Lung (tissue), 12 donors: ENCODE data around the gene GMPR2. TPM values are rescaled to one million over a fixed set of nuclear protein-coding genes. Genes with fewer than 3 reads are reported as not detected.

ENCODE experiments used
- ATAC-seq: fragments of 200-7000 bp; cut with Tn5 transposase; one replicate; pipeline ENCODE4 v1.9.1; 2020; ENCODE audit warnings: moderate number of reproducible peaks; ENCODE audit not compliant: insufficient read depth, low FRiP score
- DNase-seq, 3 donors: peaks; one replicate each; pipeline ENCODE4 v3.0.0-alpha.2; 2013 to 2017
- H3K27ac ChIP-seq, 2 donors: one replicate each; pipeline ENCODE4 v1.5.1; 2013; ENCODE audit warnings: mild to moderate bottlenecking in 2 of 2, moderate library complexity in 2 of 2, control low read depth in 1 of 2, inconsistent platforms in 1 of 2, low read depth in 1 of 2, low read length in 1 of 2
- H3K27me3 ChIP-seq, 3 donors: one replicate each; pipeline ENCODE4 v1.5.1; 2013; ENCODE audit warnings: low read length in 2 of 3; ENCODE audit not compliant: control insufficient read depth in 3 of 3, insufficient read depth in 3 of 3
- H3K36me3 ChIP-seq, 4 donors: one replicate each; pipeline ENCODE4 v1.5.1; 2013; ENCODE audit warnings: low read length in 4 of 4, mild to moderate bottlenecking in 1 of 4, moderate library complexity in 1 of 4; ENCODE audit not compliant: control insufficient read depth in 4 of 4, insufficient read depth in 4 of 4
- H3K4me1 ChIP-seq, 5 donors: one replicate each; pipeline ENCODE4 v1.5.1; 2013; ENCODE audit warnings: low read length in 5 of 5, mild to moderate bottlenecking in 2 of 5, moderate library complexity in 1 of 5; ENCODE audit not compliant: control insufficient read depth in 5 of 5, insufficient read depth in 5 of 5
- H3K4me3 ChIP-seq: one replicate; pipeline ENCODE4 v1.5.1; 2013; ENCODE audit warnings: mild to moderate bottlenecking, control low read depth, moderate library complexity
- H3K9ac ChIP-seq, 2 donors: one replicate each; pipeline ENCODE4 v1.5.1; 2013; ENCODE audit warnings: low read length in 2 of 2, control low read depth in 1 of 2; ENCODE audit not compliant: insufficient read depth in 1 of 2
- H3K9me3 ChIP-seq, 4 donors: one replicate each; pipeline ENCODE4 v1.5.1; 2013; ENCODE audit warnings: low read length in 3 of 4, mild to moderate bottlenecking in 1 of 4, moderate library complexity in 1 of 4; ENCODE audit not compliant: control insufficient read depth in 4 of 4, insufficient read depth in 3 of 4
- CTCF ChIP-seq: IDR thresholded peaks from 2 replicates; pipeline ENCODE4 v1.5.1; 2012; ENCODE audit warnings: mild to moderate bottlenecking; ENCODE audit errors: control extremely low read depth, extremely low read depth
- WGBS, 2 donors: extraction: QIAGEN DNeasy Blood & Tissue Kit; methylation state at CpG; one replicate each; pipeline ENCODE4 v1.1.7; 2013; 5-methylcytosine and 5-hydroxymethylcytosine counted together
- polyA plus RNA-seq, 2 donors: library from polyadenylated mRNA; stranded (reverse); fragments of 200-250 nt; gene quantifications; one replicate each; pipeline ENCODE4 v1.2.1, GENCODE V29; 2013
- total RNA-seq, 2 donors: library from RNA; depleted of rRNA in 1 of 2; stranded (reverse); fragments of >200 nt in 1 of 2; gene quantifications; one replicate each; pipeline ENCODE4 v1.2.1, GENCODE V29; 2014 to 2021
- donor health status: control.
- donor health status: control.
- donor health status: Bipolar disorder and iron deficiency.
- donor health status: healthy.
- donor health status: DM: yes; HTN: yes; CAD: no.

The GMPR2 gene
- total and polyA plus RNA-seq, 4 donors: 42.9 to 71.1 (median 63.1) TPM

GRCh38 chr14:24226473-24226872 is 6.3 kb upstream of the GMPR2 start:
- TF ChIP-seq CTCF: no peak
- no peak for DNase-seq
- Histone ChIP-seq H3K27me3 (no peaks in the 10 kb centered on the region), H3K27ac (no peak overlapping the region), H3K9ac (no peak overlapping the region), H3K36me3 (peaks cover 0 to 3% (median 0%) of the 10 kb centered on the region in 4 donors), H3K9me3 (no peaks in the 10 kb centered on the region), H3K4me1 (peaks cover 3 to 7% (median 6%) of the 10 kb centered on the region in 5 donors), H3K4me3 (no peak overlapping the region)
- ATAC-seq: no peak
- 79 to 86% methylated on average over 1 of the region's 1 CpG for WGBS, 2 donors

GRCh38 chr14:24228902-24229301 is 3.8 kb upstream of the GMPR2 start:
- no peak for ATAC-seq
- no peak for TF ChIP-seq CTCF
- Histone ChIP-seq H3K9ac (no peak overlapping the region), H3K9me3 (no peaks in the 10 kb centered on the region), H3K4me3 (no peak overlapping the region), H3K36me3 (peaks cover 0 to 3% (median 0%) of the 10 kb centered on the region in 4 donors), H3K27me3 (no peaks in the 10 kb centered on the region), H3K4me1 (peaks cover 10 to 19% (median 13%) of the 10 kb centered on the region in 5 donors), H3K27ac (no peak overlapping the region)
- no peak for DNase-seq
- WGBS, 2 donors: 0 to 55% methylated on average over 1 of the region's 1 CpG

DNA sequence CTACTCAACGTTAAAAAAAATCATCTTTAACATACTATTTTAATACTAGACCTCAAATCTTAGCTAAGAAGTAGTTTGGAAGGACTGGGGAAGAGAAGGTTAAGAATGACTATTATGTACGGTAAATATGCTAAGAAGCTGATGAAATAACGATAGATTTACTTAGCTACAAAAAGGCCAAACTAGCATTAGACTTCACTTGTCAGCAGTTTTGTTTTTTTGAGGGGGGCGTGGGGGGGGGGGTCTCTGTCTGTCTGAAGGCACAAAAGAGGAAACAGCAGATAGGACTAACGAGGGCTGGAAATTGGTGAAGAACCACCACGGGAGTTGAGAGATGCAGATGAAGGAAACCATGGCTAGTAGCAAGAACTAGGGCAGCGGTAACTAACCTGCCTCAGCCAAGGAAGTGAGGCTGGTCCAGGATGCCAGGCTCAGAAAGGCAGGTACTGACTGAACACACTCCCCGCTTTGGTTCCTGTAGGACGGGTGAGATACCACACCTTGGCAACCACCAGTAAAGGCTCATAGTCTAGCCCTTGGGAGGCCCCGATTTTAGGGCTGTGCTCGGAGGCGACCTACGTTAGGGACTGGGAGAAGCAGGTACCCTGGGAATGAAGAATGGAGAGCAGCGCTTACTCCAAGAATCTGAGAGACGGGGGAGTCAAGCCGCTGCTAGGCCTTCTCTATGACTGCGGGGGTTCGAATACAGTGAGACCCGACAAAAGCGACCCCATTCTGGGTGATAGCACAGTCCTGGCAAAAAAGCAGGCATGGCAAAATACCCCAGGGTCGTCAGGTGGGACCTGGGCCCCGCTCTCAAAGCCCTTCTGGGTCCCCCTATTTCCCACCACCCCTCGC is 1.2 kb upstream of the GMPR2 start:
- Histone ChIP-seq H3K4me3 (peak overlapping the region; percentile 84), H3K36me3 (peaks cover 4 to 20% (median 8%) of the 10 kb centered on the region in 4 donors), H3K9me3 (no peaks in the 10 kb centered on the region), H3K27ac (peak overlapping the region; percentile 75 to 96), H3K27me3 (no peaks in the 10 kb centered on the region), H3K4me1 (peaks cover 10 to 21% (median 16%) of the 10 kb centered on the region in 5 donors), H3K9ac (peak overlapping the region; percentile 69 to 84)
- DNase-seq (no peak), ATAC-seq (peak; percentile 54)
- no peak for TF ChIP-seq CTCF
- WGBS, 2 donors: 10 to 11% methylated on average over 23 of the region's 23 CpGs
